22Rv1 (cell line): ENCODE measurements around the gene SIN3B.

Experiments used
- ZFX ChIP-seq: fragments of 450-650 bp; IDR thresholded peaks from 2 replicates; pipeline ENCODE4 v1.6.1; 2017; ENCODE audit warnings: antibody characterized with exemption, borderline replicate concordance
- TF ChIP-seq, protein P1 (sequence below): fragments of 450-650 bp; IDR thresholded peaks from 2 replicates; pipeline ENCODE4 v1.5.1; 2017; ENCODE audit warnings: mild to moderate bottlenecking

- TF ChIP-seq, protein P1, sequence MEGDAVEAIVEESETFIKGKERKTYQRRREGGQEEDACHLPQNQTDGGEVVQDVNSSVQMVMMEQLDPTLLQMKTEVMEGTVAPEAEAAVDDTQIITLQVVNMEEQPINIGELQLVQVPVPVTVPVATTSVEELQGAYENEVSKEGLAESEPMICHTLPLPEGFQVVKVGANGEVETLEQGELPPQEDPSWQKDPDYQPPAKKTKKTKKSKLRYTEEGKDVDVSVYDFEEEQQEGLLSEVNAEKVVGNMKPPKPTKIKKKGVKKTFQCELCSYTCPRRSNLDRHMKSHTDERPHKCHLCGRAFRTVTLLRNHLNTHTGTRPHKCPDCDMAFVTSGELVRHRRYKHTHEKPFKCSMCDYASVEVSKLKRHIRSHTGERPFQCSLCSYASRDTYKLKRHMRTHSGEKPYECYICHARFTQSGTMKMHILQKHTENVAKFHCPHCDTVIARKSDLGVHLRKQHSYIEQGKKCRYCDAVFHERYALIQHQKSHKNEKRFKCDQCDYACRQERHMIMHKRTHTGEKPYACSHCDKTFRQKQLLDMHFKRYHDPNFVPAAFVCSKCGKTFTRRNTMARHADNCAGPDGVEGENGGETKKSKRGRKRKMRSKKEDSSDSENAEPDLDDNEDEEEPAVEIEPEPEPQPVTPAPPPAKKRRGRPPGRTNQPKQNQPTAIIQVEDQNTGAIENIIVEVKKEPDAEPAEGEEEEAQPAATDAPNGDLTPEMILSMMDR: no peak
- no peak for TF ChIP-seq ZFX
These were observed 56.0 kb downstream of the SIN3B start for GRCh38 chr19:16885166-16885565.
